Endometrial microvascular endothelial cells (primary cell): Measurements from ENCODE around the gene RNF114. TPM values are rescaled to one million over a fixed set of nuclear protein-coding genes. Genes with fewer than 3 reads are reported as not detected.
"Not testable (repeated sequence)": the region's sequence is repeated elsewhere in the genome, so short reads cannot be mapped to it uniquely, and the experiment has no call there.

ENCODE experiments used
- in situ Hi-C: cut with HindIII; loops from 2 replicates; pipeline ENCODE4 v1.10.0; 2017; ENCODE audit warnings: low sequenced_read_pairs, low pct_unique_long_range_greater_than_20kb; ENCODE audit errors: inconsistent ontology term
- total RNA-seq: library from RNA; depleted of rRNA; stranded (reverse); fragments of >200 nt; gene quantifications from one replicate; pipeline ENCODE4 v1.2.3, GENCODE V29; 2015; ENCODE audit errors: inconsistent ontology term

The RNF114 gene
- total RNA-seq: 132 TPM

GRCh38 chr20:49936153-49937026 is at the start of gene RNF114:
RNF114 (plus strand) TSS chr20:49936397; CDS start chr20:49936413, 16 bp downstream.
- in situ Hi-C loops: no loop called here

GRCh38 chr20:49886571-49887213 is 49.5 kb upstream of the RNF114 start:
- in situ Hi-C loops: no loop called here

DNA sequence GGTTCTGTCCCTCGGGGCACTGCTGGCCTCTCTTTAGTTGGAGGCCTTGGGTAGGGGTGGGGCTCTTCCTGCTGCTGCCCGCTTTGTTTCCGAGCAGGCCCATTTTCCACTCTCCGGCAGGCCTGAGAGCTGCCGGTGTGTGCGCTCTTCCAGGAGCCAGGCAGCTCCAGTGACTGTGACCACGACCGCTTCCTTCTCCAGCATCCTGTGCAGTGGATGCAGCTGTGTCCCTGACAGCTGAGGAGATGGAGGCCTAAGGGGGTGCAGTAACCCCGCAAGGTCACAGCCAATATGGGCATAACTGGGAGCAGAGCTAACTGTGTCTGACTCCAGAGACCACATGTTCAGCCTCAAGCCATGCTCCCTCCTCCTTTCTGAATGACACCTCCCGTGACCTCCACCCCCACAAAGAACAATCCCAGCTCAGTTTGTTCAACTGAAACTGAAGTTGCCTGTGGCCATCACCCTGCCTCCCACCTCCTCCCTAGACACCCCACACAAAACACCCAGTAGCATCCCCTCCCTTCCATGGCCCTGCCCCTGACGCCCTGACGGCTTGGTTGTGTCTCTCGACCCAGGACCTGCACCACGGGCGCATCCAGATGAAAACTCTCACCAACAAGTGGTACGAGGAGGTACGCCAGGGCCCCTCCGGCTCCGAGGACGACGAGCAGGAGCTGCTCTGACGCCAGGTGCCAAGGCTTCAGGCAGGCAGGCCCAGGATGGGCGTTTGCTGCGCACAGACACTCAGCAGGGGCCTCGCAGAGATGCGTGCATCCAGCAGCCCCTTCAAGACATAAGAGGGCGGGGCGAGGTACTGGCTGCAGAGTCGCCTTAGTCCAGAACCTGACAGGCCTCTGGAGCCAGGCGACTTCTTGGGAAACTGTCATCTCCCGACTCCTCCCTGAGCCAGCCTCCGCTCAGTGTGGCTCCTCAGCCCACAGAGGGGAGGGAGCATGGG is 48.7 kb upstream of the RNF114 start:
- in situ Hi-C loops: no loop called here

GRCh38 chr20:49888212-49889000 is 47.8 kb upstream of the RNF114 start:
- in situ Hi-C loops: no loop called here

DNA sequence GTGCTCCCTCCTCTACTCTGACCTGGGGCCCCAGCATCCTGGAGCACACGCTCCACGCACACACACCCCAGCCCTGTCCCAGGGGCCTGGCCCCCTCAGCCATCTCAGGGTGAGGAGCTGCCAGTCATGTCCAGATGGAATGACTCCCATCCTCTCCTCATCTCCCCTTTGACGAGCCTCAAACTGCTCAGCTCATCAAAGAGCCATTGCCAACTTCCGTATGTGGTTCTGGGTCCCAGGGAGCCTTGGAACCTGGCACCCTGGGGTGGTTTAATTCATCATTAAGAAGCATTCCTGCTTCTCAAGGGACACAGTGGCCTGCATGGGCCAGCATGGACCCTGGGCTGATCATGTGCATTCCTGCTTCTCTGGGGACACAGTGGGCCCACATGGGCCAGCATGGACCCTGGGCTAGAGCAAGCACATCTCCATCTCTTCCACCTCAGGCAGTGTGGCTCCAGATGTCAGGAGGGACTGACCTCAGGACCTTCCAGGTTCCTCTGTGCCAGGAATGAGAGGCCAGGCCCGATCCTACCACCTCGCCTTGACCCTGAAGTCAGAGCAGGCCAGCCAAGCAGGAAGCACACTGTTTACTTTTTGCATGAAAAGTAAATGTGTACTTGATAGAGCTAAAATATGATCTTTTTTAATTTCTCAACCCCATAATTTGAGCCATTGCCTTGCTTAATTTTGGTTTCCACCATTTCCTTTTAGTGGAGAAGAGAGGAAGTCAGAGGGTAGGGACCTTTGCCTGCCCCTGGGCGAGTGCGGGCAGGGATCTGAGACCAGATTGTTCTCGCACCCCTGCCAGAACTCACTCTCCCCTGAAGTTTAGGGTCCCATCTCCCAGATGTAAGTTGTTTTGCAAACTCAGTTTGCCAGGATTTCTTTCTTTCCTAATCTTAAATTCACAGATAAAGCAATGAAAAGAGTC is 46.9 kb upstream of the RNF114 start:
- in situ Hi-C loops: no loop called here

GRCh38 chr20:49889935-49890333 is 46.3 kb upstream of the RNF114 start:
- in situ Hi-C loops: no loop called here

- in situ Hi-C loops: no loop called here
Observed at GRCh38 chr20:49890471-49891361, 45.5 kb upstream of the RNF114 start.

DNA sequence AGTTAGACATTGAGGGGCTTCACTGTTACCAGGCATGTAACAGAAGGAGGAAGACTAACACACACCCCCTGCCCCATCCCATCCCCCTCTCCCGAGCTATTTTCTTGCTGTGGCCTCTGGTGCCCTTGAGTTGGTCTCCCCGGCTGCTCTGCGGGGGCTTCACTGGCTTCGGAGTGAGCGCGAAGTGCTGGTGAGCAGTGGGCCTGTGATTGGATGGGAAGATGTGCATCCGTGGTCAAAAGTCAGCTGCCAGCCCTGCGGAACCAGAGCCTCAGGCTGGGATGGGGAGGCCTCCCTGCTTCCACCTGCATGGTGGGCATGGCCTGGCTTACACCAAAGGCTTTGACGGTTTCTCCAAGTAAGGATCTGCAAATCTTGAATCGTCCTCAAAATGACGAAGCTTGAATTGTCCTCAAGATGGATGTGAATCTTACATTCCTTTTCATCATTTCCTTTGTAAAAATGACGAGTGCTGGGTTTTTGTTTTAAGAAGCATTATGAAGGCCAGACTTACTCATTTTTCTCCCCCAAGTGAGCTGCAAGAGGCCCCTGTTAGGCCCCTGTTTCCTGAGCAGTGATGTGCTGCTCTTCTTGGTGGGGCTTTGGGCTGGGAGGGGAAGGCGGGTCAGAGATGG is 44.6 kb upstream of the RNF114 start:
- in situ Hi-C loops: no loop called here

DNA sequence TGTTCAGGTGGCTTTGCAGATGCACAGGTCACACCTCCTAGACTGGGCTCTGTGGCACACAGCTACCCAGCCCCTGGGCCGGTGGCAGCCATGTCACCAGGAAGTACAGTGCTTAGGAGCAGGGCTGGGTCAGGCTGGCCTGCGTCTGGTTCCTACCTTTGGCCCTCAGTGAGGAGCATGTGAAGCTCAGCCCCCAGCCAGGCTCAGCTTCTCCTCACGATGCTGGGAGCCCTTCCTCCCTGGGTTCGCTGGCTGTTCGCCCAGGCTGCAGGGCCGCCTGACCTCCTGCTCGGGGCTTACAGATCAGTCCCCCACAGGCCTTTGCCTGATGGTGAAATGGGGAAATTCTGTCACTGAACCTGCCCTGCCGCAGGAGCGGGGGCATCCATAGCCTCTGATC is 43.9 kb upstream of the RNF114 start:
- in situ Hi-C loops: no loop called here

DNA sequence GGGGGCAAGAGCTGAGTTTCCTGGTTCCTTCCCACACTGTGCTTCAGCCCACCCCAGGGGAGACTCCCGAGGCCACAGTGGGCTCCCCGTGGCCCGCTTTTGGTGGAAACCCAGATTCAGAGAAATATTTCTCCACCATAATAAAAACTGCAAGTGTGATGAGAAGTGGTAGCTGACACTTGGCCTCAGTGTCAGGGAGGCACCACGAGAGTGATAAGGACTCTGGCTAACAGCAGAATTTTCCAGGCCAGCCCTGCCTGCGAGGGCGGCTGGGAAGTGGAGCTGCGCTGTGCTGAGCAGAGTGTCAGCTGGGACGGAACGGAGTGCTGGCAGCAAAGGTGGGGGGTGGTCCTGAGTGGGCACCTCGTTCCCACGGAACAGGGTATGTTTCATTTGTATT is 43.4 kb upstream of the RNF114 start:
- in situ Hi-C loops: no loop called here

- in situ Hi-C loops: no loop called here
Observed at GRCh38 chr20:49893242-49894072, 42.7 kb upstream of the RNF114 start.

- in situ Hi-C loops: no loop called here
Observed at GRCh38 chr20:49894073-49894470, 42.1 kb upstream of the RNF114 start.

DNA sequence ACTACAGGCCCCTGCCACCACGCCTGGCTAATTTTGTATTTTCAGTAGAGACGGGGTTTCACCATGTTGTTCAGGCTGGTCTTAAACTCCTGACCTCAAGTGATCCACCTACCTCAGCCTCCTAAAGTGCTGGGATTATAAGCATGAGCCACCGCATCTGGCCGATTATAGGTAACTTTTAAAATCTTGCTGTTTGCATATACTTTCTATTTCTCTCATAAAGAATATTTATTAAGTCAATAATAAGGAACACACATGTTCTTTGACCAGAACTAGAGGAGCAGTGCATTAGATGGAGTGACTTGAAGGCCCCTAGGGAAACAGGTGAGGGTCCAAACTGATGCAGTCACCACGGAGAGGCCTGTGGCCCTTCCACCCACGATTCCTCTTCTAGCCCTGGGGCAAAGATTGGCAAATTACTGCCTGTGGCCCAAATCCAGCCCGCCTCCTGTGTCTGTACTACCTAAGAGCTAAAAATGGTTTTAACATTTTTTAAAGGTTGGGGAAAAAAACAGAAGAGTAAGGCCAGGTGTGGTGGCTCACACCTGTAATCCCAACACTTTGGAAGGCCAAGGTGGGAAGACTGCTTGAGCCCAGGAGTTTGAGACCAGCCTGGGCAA is 40.6 kb upstream of the RNF114 start:
- in situ Hi-C loops: not testable (repeated sequence)

DNA sequence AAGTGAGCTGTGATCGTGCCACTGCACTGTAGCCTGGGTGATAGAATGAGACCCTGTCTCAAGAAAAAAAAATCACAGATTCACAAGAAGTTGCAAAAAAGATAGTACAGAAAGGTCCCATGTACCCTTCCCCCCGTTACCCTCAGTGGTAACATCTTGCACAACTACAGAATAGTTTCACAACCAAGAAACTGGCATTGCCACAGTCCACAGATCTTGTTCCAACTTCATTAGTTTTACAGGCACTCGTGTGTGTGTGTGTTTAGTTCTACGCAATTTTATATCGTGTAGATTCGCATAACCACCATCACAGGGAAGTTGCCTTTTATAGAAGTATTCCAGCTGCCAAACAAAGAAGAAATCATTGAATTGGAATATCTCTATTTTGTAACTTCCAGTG is 40.0 kb upstream of the RNF114 start:
- in situ Hi-C loops: no loop called here
